GM18508 (cell line): ENCODE data around the gene AQP2.

Source experiments
- ATAC-seq: cut with Tn5 transposase; IDR thresholded peaks from one replicate; pipeline ENCODE4 v1.9.1; 2021; ENCODE audit warnings: moderate number of reproducible peaks; ENCODE audit not compliant: insufficient read depth, unreplicated experiment

AQP2 gene

GRCh38 chr12:49954863-49955830 is 4.6 kb downstream of the AQP2 start:
- no peak for ATAC-seq

- ATAC-seq, result no peak
Measured at GRCh38 chr12:49955899-49956662, 5.5 kb downstream of the AQP2 start.

DNA sequence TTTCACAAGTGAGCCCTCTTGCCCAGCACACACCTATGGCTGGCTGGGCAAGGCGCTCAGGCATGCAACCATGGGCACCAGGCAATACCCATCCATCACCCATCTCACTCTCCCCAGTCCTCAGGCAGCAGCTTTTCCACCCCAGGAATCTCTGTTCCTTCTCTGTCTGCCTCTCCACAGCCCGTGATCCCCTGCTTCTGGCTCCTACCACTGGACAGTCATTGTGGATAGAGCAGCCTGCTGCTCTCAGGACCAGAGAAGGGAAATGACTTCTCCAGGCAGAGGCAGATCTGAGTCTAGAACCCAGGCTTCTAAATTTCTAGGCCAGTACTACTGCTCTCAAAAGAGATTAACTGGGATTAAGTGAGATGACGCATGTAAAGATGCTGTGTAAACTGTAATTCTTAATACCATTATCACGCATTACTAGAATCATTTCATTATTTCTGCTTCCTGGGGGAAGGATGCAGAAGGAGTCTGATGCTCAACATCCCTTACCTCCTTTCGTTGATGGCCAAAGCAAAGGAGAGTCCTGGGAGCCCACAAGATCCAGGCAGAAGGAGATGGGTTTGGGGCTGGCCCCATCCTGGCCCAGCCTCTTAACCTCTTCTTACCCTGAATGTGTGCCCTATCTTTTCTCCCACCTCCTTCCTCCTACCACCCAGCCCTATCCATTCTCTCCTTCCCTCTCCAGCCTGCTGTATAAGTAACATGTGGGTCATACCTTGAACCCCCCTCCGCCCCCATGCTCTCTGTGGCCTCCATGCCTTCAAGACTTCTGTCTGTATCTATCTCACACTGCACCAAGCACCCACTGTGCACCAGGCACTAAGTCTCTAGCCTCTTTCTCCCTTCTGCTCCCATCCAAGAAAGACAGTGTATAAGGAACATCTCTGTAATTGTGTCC is 6.4 kb downstream of the AQP2 start:
- no peak for ATAC-seq

DNA sequence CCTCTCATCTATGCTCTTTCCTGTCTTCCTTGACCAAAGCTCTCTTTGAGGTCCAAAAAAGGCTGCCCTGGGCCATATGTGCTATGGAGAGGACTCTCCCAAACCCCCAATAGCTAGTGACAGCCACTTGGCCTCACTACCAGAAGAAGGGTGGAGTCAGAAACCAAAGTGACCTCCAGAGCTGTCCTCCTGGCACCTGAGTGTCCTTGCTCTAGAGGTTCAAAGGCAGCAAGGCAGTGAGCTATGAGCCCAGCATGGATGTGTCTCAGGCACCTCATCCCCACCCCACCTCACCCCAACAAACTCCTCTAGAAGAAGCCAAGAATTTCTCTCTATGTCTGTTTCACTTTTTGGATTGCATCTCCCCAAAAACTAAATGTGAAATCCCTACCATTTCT is 7.0 kb downstream of the AQP2 start:
- no peak for ATAC-seq

- ATAC-seq, result no peak
Measured at GRCh38 chr12:49959685-49960473, 9.3 kb downstream of the AQP2 start.

DNA sequence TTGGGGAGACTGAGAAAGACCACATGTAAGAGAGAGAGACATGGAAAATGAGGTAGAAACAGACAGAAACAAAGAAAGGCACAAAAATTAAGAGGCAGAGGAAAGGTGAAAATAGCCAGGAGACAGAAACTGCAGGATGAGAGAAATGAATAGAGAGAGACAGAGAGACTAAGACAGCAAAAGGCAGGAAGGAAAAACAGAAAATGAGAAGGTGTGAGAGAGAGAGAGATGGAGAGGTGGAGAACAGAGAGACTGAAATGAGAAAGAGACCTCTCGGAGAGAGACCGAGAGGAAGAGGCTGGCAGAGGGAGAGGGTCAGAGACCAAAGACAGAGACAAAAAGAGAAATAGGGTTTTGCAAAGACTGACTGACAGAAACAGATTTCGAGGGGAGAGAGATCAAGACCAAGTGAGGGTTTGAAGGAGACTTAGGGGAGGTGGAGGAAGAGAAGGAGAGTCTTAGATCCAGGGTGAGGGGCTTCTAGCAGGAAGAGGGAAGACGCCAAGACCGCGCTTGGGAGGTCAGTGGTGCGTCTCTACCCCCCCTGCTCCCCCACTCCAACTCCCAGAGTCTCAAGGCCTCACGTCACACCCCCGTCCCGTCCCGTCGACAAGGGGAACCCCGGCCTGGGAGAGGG is 10.1 kb downstream of the AQP2 start:
- no peak for ATAC-seq

DNA sequence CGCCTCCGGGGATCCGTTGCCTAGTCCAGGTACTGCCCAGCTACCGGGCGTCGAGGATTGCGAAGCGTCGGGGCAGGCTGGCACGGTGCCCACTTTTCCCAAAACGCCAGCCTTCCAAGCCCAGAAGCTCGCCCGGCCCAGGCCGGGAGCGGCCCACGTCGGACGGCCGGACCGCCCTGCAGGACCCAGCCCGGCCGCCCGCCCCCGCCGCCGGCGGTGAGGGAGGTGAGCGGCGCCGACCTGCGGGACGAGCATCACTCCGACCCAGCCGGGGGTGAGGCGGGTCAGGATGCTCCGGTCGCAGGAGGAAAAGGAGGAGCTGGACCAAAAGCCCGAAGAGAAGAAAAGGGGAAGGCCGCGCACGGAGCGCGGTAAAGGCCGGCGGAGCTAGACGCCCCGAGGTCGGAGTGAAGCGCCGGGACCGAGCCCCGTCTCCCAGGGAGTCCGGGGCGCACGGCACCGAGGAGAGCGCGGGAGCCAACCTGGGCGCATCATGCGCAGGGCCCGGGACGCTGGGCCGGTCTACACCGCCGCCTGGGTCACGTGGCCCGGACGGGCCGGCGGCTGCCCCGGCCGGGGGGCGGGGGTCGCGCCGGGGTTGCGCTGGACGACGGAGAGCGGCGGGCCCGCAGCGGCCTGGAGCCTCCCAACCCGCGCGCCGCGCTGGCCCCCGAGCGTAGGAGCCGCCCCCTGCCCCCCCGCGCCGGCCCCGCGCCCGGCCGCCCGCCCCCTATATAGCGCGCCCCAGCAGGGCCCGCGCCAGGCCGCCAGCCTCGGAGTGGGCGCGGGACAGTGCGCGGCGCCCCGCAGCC is 10.8 kb downstream of the AQP2 start, which contains the start of gene AQP5:
AQP5 (plus strand) TSS at position 762 of the 812 bp plus-strand sequence. CDS start 146 bp downstream, outside the sequence.
- ATAC-seq, result no peak

DNA sequence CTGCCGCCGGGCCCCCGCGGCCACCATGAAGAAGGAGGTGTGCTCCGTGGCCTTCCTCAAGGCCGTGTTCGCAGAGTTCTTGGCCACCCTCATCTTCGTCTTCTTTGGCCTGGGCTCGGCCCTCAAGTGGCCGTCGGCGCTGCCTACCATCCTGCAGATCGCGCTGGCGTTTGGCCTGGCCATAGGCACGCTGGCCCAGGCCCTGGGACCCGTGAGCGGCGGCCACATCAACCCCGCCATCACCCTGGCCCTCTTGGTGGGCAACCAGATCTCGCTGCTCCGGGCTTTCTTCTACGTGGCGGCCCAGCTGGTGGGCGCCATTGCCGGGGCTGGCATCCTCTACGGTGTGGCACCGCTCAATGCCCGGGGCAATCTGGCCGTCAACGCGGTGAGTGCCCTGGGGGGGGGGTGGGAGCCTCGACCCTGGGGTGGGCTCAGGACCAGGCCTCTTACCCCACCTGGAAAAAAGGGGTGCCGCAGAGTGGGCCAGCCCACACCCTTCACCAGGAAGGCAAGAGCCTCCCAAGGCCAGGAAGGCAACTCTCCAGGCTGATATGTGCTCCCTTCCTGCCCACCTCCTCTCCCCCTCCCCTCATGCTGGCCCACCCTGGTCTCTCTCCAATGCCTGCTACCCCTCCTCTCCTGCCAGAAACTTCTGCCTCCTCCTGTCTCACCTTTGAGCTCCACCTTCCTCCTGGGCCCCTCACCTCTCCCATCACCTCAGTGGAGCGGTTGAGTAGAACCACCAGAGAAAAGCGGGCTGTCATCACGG is 11.6 kb downstream of the AQP2 start:
- no peak for ATAC-seq

DNA sequence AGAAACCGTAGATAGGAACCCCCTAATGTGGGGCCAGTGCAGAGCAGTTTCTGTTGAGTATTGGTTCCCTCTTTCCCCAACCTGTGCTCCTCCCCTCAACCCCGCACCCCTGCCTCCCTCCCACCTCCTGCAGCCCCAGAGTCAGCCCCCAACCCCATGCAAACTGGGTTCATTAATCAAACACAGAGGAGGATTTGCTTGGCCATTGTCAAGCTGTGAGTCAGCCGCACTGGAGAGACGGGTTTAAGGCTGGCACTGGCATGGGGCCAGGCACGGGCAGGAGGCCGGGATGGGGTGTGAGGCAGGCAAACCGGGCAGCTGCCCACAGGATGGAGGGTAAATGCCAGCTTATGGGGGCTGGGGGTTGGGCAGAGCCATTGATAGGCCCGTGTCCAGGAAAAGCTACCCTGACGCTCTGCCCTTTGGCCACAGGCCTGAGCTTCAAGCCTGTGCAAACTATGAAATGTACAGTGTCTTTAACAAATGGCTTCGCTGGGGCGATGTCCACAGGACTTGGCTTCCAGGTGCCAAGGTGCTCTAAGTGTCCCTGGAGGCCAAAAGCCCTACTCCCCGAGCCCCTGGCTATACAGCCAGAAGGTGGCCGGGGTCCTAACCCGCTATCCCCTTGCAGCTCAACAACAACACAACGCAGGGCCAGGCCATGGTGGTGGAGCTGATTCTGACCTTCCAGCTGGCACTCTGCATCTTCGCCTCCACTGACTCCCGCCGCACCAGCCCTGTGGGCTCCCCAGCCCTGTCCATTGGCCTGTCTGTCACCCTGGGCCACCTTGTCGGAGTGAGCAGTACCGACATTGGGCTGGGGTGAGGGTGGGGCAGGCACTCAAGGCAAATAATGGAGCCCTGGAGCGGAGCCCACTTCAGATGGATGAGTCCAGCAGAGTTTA is 12.6 kb downstream of the AQP2 start:
- no peak for ATAC-seq

DNA sequence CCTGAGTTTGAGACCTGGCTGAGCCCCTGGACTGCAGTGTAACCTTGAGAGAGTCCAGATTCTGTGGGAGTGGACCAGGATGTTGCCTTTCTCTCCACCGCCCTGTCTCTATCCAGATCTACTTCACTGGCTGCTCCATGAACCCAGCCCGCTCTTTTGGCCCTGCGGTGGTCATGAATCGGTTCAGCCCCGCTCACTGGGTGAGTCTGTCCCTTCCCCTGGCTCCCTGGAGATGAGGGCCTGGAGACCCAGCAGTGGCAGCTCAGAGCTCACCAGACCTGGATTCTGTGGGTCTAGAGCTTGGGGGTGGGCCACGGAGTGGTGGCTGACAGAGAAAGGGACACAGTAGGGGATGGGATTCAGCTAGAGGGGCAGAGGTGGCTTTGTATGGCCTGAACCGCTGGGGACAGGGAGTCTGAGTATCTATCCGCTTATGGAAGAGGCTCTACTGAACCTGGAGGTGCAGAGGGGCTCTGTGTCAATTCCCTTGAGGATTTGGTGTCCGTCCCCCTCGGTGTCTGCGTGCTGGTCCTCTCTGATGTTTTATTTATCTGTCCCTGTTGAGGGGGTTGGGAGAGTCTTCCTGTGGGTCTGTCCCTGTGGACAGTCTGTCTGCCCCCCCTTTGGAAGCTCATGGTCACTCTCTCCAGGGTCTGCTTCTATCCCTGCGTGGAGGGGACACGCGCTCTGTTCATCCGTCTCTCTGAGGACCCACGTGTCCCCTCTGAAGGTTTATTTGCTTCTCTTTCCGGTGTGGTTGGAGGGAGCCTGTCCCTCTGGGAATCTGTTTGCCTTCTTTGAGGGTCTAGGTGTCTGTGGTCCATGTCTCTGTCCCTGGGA is 13.7 kb downstream of the AQP2 start:
- no peak for ATAC-seq

DNA sequence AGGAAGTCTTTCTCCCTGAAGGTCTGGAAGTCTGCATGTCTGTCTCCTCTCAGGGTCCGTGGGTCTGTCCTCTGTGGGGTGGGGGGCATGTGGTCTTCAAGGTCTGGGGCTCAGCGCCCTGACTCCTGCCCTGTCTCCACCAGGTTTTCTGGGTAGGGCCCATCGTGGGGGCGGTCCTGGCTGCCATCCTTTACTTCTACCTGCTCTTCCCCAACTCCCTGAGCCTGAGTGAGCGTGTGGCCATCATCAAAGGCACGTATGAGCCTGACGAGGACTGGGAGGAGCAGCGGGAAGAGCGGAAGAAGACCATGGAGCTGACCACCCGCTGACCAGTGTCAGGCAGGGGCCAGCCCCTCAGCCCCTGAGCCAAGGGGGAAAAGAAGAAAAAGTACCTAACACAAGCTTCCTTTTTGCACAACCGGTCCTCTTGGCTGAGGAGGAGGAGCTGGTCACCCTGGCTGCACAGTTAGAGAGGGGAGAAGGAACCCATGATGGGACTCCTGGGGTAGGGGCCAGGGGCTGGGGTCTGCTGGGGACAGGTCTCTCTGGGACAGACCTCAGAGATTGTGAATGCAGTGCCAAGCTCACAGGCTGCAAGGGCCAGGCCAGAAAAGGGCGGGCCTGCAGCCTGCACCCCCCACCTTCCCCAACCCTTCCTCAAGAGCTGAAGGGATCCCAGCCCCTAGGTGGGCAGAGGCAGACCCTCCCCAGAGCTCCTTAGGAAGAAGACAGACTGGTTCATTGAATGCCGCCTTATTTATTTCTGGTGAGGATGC is 14.5 kb downstream of the AQP2 start:
- no peak for ATAC-seq

DNA sequence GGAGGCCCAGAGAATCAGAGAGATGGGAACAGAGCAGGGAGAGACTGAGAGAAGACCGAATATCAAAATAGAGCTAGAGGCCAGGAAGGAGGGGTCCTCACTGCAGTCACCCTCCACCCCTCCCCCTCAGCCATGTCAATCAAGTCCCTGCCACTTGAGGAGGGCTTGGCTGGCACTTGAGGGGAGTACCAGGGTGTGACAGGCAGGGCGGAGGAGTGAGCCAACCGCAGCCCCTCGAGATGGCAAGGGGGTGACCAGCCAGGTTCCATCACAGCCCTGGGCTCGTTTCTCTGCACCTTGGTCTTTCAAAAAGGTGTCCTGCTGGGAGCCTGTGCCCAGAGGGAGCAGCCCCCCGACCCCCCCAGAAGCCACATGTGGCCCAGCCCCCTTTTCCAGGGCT is 15.3 kb downstream of the AQP2 start:
- ATAC-seq, result no peak

DNA sequence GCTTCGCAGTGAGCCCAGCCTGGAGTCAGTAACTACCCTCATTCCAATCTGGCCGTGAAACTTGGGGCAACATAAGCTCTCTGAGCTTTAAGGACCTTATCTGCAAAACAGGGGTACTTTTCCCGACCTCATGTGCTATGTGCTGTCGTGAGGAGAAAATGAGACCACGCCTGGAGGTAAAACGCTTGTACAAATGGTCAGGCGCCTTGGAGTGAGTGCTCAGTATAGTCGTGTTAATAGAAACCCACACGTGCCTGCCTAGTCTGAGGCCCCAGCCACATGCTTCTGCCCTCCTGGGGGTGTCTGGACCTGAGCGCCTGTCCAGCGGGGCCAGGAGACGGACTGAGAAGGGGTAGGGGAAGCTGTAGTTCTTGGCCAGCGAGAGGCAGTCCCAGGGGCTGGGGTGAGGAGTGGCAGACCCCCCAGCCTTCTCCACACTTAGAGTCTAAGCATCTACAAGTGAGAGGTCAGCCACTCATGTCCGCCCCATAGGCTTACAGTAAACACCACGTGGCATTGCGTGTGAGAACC is 16.0 kb downstream of the AQP2 start:
- ATAC-seq, result no peak

DNA sequence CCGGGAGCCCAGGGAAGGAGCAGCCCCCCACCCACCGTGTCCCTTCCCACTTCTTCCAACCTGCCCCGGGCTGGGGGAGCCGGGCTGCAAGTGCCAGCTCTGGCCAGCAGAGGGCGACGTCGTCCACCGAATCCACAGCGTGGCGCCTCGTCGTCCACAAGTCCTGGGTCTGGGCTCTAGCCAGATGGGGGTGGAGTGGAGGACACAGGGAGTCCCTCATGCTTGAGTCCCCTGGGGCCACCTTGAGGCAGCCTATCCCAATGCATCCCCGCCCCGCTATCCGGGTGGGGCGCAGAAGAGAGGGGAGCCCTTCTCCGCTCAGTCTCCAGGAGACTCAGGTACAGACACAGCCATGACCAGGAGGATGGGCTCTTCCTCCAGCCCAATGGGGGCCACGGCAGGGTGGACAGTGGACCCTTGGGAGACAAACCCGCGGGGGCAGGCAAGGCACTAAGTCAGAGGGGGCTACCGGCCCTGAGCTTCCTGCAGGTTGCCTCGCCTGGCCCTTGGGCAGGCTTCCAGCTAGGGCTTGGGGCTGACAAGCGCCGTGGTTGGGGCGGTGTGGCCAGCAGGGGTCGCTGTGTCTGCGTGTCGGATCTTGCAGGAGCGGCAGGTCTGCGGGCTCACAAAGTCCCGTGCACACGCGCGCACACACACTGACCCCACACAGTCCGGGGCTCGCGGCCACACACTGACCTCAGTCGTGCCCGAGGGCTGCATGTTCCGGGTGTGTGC is 16.7 kb downstream of the AQP2 start:
- no peak for ATAC-seq
